Tibial nerve (tissue), 4 donors: Measurements from ENCODE around the gene OSBPL6. TPM values are rescaled to one million over a fixed set of nuclear protein-coding genes. Genes with fewer than 3 reads are reported as not detected.

ENCODE experiments used
- DNase-seq, 2 donors: peaks; one replicate each; pipeline ENCODE4 v3.0.0-alpha.2; 2019; ENCODE audit warnings: low spot score in 2 of 2
- H3K27ac ChIP-seq, 4 donors: fragments of 200-600 bp; sonication (generic) in 3 of 4; one replicate each; pipeline ENCODE4 v1.5.1; 2017 to 2019; ENCODE audit warnings: mild to moderate bottlenecking in 1 of 4
- H3K27me3 ChIP-seq, 2 donors: fragments of 200-600 bp; sonication (generic) in 1 of 2; one replicate each; pipeline versions ENCODE4 v1.5.1 to v1.6.0; 2017 to 2019
- H3K36me3 ChIP-seq, 3 donors: fragments of 200-600 bp; sonication (generic); one replicate each; pipeline ENCODE4 v1.5.1; 2018 to 2019
- H3K4me1 ChIP-seq, 4 donors: fragments of 200-600 bp; sonication (generic) in 3 of 4; one replicate each; pipeline ENCODE4 v1.5.1; 2017 to 2019
- H3K4me3 ChIP-seq, 4 donors: fragments of 200-600 bp; sonication (generic) in 3 of 4; one replicate each; pipeline ENCODE4 v1.5.1; 2017 to 2019; ENCODE audit warnings: mild to moderate bottlenecking in 1 of 4, moderate library complexity in 1 of 4
- H3K9me3 ChIP-seq, 4 donors: fragments of 200-600 bp; sonication (generic) in 3 of 4; one replicate each; pipeline ENCODE4 v1.5.1; 2017 to 2019
- EP300 ChIP-seq, 2 donors: sonication (generic); formaldehyde crosslinking; IDR thresholded peaks; one replicate each; pipeline ENCODE4 v1.6.1; 2017; ENCODE audit warnings: antibody characterized with exemption in 2 of 2, mild to moderate bottlenecking in 1 of 2
- POLR2A ChIP-seq, 2 donors: fragments of 450-650 bp; IDR thresholded peaks; one replicate each; pipeline ENCODE4 v1.6.1; 2017; ENCODE audit warnings: antibody characterized with exemption in 2 of 2, mild to moderate bottlenecking in 2 of 2, moderate library complexity in 2 of 2
- whole genome bisulfite sequencing, 2 donors: methylation state at CpG; one replicate each; pipeline ENCODE4 v1.1.5; 2018; 5-methylcytosine and 5-hydroxymethylcytosine counted together
- total RNA-seq, 4 donors: library from RNA; depleted of rRNA; stranded (reverse); fragments of >200 nt; gene quantifications; one replicate each; pipeline ENCODE4 v1.1.0, GENCODE V29; 2016
- TF ChIP-seq, protein P1 (sequence below), 5 experiments: fragments of 200-600 bp in 3 of 5; fragments of 450-650 bp in 2 of 5; sonication (generic) in 3 of 5; IDR thresholded peaks; one replicate each; pipeline ENCODE4 v1.5.1; 2016 to 2019; ENCODE audit warnings: antibody characterized with exemption in 5 of 5, mild to moderate bottlenecking in 3 of 5, moderate library complexity in 2 of 5

Gene OSBPL6
- total RNA-seq, 4 donors from 2014 or later: 0.66 to 3.1 (median 1.6) TPM

DNA sequence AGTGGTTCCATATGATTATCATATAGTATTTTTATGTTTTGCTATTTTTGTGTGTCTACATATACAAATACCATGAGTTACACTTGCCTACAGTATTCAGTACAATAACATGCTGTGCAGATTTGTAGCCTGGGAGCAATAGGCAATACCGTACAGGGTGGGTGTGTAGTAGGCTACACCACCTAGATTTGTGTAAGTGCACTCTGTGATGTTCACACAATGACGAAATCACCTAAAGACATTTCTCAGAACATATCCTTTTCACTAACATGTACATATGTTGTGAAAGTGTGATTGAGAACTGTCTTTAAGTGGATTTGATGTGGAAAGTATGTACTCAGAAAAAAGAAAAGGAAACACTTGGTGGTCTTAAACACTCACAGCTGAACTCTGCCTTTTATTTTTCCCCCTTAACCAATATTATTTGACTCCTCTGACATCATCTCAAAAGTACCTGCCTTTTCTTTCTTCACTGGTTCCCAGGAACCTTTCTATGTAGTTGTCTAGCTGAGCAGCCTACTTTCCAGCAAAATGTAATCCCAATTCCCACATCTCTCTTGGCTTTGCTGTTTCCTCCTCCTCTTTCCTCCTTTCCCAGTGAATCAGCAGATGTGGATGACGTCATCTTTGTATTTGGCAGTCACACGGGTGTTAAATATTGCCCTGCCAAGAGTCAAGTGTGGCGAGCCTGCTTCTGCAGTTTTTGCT lies 47.7 kb downstream of the OSBPL6 start:
- no peaks in the 10 kb centered on the region for H3K36me3 ChIP-seq
- H3K4me3 ChIP-seq: no peak overlapping the region
- no peaks in the 10 kb centered on the region for H3K9me3 ChIP-seq
- peak; percentile 18 to 72 for DNase-seq
- H3K27me3 ChIP-seq: no peaks in the 10 kb centered on the region
- peaks cover 0 to 10% (median 0%) of the 10 kb centered on the region in 4 donors for H3K4me1 ChIP-seq
- WGBS, 2 donors: 27% methylated on average over 5 of the region's 5 CpGs
- peak overlapping the region in 1 of 4 donors; percentile 11 for H3K27ac ChIP-seq
- TF ChIP-seq POLR2A (IDR thresholded peaks at IDR 0.05) (no peak), EP300 (IDR thresholded peaks at IDR 0.05) (peak in 1 of 2 donors; percentile 64)
- TF ChIP-seq, protein P1, sequence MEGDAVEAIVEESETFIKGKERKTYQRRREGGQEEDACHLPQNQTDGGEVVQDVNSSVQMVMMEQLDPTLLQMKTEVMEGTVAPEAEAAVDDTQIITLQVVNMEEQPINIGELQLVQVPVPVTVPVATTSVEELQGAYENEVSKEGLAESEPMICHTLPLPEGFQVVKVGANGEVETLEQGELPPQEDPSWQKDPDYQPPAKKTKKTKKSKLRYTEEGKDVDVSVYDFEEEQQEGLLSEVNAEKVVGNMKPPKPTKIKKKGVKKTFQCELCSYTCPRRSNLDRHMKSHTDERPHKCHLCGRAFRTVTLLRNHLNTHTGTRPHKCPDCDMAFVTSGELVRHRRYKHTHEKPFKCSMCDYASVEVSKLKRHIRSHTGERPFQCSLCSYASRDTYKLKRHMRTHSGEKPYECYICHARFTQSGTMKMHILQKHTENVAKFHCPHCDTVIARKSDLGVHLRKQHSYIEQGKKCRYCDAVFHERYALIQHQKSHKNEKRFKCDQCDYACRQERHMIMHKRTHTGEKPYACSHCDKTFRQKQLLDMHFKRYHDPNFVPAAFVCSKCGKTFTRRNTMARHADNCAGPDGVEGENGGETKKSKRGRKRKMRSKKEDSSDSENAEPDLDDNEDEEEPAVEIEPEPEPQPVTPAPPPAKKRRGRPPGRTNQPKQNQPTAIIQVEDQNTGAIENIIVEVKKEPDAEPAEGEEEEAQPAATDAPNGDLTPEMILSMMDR (IDR thresholded peaks at IDR 0.05): no peak

DNA sequence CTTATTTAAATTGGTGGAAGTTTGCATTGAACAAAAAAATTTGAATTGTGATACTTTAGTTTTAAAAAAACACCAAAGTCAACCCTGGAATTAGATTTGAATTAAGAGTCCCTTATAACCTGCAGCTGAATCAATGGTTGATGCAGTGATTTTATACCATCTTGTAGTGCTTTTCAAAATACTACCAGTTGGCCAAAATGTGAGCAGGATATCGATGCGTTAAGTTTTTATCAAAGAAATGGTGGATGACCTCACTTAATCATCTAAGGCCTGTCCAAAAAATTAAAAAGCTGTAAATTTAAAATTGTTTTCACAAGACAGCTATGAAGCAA lies 48.2 kb downstream of the OSBPL6 start:
- 60 to 62% methylated on average over 2 of the region's 2 CpGs for WGBS, 2 donors
- Histone ChIP-seq H3K9me3 (no peaks in the 10 kb centered on the region), H3K4me1 (peaks cover 0 to 10% (median 0%) of the 10 kb centered on the region in 4 donors), H3K36me3 (no peaks in the 10 kb centered on the region), H3K4me3 (no peak overlapping the region), H3K27ac (no peak overlapping the region), H3K27me3 (no peaks in the 10 kb centered on the region)
- TF ChIP-seq POLR2A (IDR thresholded peaks at IDR 0.05): no peak
- TF ChIP-seq EP300 (IDR thresholded peaks at IDR 0.05): no peak
- TF ChIP-seq, protein P1 (IDR thresholded peaks at IDR 0.05): no peak
- no peak for DNase-seq

DNA sequence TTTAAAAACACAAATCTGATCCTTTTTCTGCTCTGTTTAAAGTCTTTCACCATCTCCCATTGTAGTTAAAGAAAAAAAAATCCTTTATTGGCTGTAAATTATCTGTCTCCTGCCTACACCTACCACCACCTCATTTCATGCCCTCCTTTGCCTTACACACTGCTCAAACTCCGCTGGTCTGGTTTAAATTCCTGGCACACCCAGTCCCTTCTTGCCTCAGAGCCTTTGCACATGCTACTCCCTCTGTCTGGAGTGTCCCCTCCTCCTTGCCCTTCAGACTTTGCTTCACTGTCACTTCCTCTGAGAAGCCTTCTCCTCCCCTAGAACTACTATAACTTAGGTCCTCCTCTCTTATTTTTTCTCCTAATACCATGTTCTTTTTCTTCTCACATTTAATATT lies 49.6 kb downstream of the OSBPL6 start:
- DNase-seq: no peak
- H3K4me3 ChIP-seq: no peak overlapping the region
- no peak overlapping the region for H3K27ac ChIP-seq
- no peaks in the 10 kb centered on the region for H3K27me3 ChIP-seq
- WGBS, 2 donors: 95 to 97% methylated on average over 1 of the region's 1 CpG
- TF ChIP-seq POLR2A (IDR thresholded peaks at IDR 0.05) (no peak), EP300 (IDR thresholded peaks at IDR 0.05) (no peak)
- TF ChIP-seq, protein P1 (IDR thresholded peaks at IDR 0.05): no peak
- H3K9me3 ChIP-seq: no peaks in the 10 kb centered on the region
- H3K36me3 ChIP-seq: no peaks in the 10 kb centered on the region
- H3K4me1 ChIP-seq: peaks cover 0 to 10% (median 0%) of the 10 kb centered on the region in 4 donors

DNA sequence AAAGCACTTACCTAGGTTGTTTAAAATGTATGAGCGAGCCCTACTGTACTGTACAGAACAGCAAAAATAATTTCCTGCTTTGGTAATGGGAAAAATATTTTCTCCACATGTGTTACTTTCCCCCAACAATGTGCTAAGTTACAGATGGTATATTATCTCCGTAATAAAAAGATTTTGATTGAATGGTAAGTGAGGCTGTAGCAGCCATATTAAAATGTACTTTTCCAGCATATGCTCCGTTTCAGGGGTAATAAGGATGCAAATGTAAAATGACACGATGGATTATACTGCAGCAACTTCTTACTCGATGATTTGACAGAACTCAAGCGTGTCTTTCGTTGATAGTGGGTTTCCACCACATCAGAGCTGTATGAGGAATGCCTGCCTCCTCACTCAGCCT lies 50.5 kb downstream of the OSBPL6 start:
- TF ChIP-seq POLR2A (IDR thresholded peaks at IDR 0.05): no peak
- TF ChIP-seq, protein P1 (IDR thresholded peaks at IDR 0.05): no peak
- no peak for TF ChIP-seq EP300 (IDR thresholded peaks at IDR 0.05)

DNA sequence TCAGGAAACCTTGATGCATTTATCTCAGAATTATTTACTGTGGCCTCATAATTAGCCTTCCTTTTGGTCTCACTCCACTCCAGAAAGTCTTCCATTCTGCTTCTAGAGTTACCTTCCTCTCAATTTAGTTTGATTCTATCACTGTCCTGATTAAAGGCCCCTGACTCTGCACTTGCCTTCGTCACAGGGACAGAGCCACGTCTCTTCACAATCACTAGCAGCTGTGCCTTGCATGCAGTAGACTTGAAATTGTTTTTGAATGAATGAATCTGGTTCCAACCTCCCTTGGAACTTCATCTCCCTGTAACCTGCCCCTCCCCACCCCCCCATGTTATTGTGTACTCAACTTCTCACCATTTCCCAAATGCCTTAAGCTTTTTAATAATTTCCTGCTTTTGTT lies 52.4 kb downstream of the OSBPL6 start:
- TF ChIP-seq EP300 (IDR thresholded peaks at IDR 0.05): no peak
- no peak for TF ChIP-seq POLR2A (IDR thresholded peaks at IDR 0.05)
- 76 to 92% methylated on average over 2 of the region's 2 CpGs for WGBS, 2 donors
- H3K27me3 ChIP-seq: no peaks in the 10 kb centered on the region
- DNase-seq: no peak
- no peaks in the 10 kb centered on the region for H3K36me3 ChIP-seq
- H3K4me3 ChIP-seq: no peak overlapping the region
- H3K9me3 ChIP-seq: no peaks in the 10 kb centered on the region
- peaks cover 0 to 9% (median 0%) of the 10 kb centered on the region in 4 donors for H3K4me1 ChIP-seq
- H3K27ac ChIP-seq: no peak overlapping the region

More for the DNA sequence above, 50.5 kb downstream of the OSBPL6 start:
- no peak overlapping the region for H3K27ac ChIP-seq
- peaks cover 0 to 10% (median 0%) of the 10 kb centered on the region in 4 donors for H3K4me1 ChIP-seq
- H3K9me3 ChIP-seq: no peaks in the 10 kb centered on the region
- H3K27me3 ChIP-seq: no peaks in the 10 kb centered on the region
- no peak overlapping the region for H3K4me3 ChIP-seq
- WGBS, 2 donors: 73 to 76% methylated on average over 7 of the region's 7 CpGs
- no peak for DNase-seq
- H3K36me3 ChIP-seq: no peaks in the 10 kb centered on the region
